GM13976 (cell line): Measurements from ENCODE around the gene TSEN15.

Experiments used
- DNase-seq: peaks from one replicate; pipeline ENCODE4 v3.0.0; 2012; ENCODE audit warnings: low spot score
- in situ Hi-C: fragments of 300-500 bp; cut with MboI; formaldehyde crosslinking; loops from one replicate; pipeline ENCODE4 v1.12.0; 2022; ENCODE audit warnings: low sequenced_read_pairs, mixed read lengths, inconsistent platforms; ENCODE audit not compliant: unreplicated experiment
- TF ChIP-seq, protein P1 (sequence below): IDR thresholded peaks from 2 replicates; pipeline ENCODE4 v1.5.1; 2012; ENCODE audit warnings: borderline replicate concordance, mild to moderate bottlenecking; ENCODE audit not compliant: insufficient read depth; ENCODE audit errors: extremely low read depth, missing control alignments, control extremely low read depth

The TSEN15 gene

DNA sequence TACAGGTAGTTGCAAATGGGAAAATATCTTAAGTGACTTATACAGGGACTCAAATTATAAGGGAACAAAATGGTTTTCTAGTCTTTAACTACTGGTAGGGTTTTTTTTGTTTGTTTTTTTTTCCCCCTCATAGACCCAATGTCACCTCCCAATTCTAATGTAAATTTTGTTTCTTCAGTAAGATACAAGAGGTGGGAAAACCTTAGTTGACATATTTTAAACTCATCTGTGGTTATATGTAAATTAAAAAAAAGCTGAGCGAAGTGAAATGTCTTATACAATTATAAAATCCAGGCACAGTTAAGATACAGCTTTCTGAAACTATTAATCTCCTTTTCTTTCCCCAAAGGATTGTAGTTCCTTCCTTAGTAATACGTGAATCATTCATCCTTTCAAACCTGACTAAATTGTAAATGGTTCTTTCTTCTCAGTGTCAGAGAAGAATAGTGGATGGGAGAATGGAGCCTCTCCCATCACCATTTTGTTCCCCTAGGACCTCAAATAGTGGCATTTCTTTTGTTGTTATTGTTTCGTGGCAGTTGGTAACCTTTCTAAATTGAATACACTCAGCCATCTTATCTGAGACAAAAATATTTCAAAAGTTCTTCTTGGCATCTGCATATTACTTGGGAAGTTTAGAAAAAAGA lies 11.2 kb downstream of the TSEN15 start:
- in situ Hi-C loops, result no loop called here
- no peak for DNase-seq
- TF ChIP-seq, protein P1, sequence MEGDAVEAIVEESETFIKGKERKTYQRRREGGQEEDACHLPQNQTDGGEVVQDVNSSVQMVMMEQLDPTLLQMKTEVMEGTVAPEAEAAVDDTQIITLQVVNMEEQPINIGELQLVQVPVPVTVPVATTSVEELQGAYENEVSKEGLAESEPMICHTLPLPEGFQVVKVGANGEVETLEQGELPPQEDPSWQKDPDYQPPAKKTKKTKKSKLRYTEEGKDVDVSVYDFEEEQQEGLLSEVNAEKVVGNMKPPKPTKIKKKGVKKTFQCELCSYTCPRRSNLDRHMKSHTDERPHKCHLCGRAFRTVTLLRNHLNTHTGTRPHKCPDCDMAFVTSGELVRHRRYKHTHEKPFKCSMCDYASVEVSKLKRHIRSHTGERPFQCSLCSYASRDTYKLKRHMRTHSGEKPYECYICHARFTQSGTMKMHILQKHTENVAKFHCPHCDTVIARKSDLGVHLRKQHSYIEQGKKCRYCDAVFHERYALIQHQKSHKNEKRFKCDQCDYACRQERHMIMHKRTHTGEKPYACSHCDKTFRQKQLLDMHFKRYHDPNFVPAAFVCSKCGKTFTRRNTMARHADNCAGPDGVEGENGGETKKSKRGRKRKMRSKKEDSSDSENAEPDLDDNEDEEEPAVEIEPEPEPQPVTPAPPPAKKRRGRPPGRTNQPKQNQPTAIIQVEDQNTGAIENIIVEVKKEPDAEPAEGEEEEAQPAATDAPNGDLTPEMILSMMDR, result no peak

DNA sequence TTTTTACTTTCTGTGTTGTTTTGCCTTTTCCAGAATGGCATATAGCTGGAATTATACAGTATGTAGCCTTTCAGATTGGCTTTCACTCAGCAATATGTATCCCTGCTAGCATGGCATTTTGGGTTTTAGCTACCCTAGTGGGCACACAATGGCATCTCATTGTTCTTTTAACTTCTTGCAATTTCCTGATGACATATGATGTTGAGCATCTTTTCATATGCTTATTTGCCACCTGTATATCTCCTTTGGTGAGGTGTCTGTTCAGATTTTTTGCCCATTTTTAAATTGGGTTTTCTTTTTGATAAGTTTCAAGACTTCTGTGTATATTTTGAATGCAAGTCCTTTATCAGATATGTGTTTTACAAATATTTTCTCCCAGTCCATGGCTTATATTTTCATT lies 14.0 kb downstream of the TSEN15 start:
- in situ Hi-C loops, result no loop called here
- TF ChIP-seq, protein P1, result no peak

DNA sequence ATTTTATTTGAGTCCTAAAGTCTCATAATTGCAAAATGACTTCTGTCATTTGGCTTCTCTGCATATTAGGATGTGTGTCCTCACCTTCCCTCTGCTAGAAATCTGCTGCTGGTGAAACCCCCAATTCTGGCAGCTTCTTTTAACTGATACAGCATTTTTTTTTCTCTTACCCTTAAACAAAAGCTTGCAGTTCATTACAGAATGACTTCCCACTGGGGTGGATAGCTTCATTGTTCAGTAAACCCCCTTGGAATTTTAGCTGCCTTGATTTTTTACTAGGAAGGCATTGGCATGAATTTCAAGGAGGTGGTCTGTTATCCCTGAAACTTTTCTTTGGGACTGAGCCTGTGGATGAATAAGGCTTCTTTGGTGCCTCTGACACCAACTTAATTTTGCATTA lies 16.8 kb downstream of the TSEN15 start:
- TF ChIP-seq, protein P1, result no peak
- in situ Hi-C loops, result no loop called here

More for the DNA sequence above, 14.0 kb downstream of the TSEN15 start:
- no peak for DNase-seq

DNA sequence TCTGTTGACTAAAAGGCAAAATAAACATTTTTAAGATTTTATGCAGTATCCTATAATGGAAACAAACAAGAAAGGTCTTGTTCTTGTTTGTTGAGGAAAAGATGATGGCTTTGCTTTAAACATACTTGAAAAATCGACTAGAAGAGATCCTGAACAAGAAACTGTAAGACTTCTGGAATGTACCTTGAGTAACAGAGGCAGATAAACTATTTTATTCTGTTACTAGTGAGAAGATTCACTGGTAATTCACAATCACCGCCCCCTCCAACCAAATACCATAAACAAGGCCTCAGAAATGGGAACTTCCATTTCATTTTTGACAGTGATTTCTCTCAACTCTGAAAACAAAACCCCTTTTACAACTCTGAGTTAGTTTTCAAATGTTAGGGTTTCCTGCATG lies 18.1 kb downstream of the TSEN15 start:
- in situ Hi-C loops, result no loop called here
- TF ChIP-seq, protein P1, result no peak
- DNase-seq, result no peak

More for the DNA sequence above, 16.8 kb downstream of the TSEN15 start:
- no peak for DNase-seq

GRCh38 chr1:184072376-184072775 lies 20.8 kb downstream of the TSEN15 start:
- TF ChIP-seq, protein P1, result no peak
- no peak for DNase-seq
- in situ Hi-C loops, result no loop called here

- in situ Hi-C loops, result no loop called here
- TF ChIP-seq, protein P1, result no peak
- no peak for DNase-seq
Observed at GRCh38 chr1:184074383-184074782, 22.9 kb downstream of the TSEN15 start.
